ENCODE data around the gene APCDD1.
"Not testable (repeated sequence)": the region's sequence is repeated elsewhere in the genome, so short reads cannot be mapped to it uniquely, and the experiment has no call there.

The APCDD1 gene

GRCh38 chr18:10459587-10459986 lies 5.2 kb downstream of the APCDD1 start:
- TF ChIP-seq CTCF (IDR thresholded peaks at IDR 0.05; ENCODE audit: control insufficient read depth, insufficient read depth, low read depth, low read length, missing control alignments), result no peak
- H3K4me3 ChIP-seq (ENCODE audit: control insufficient read depth, low read depth, low read length), result no peak overlapping the region
- no peak for DNase-seq (ENCODE audit: low read depth)

- H3K4me3 ChIP-seq (ENCODE audit: control insufficient read depth, low read depth, low read length), result no peak overlapping the region
- no peak for TF ChIP-seq CTCF (IDR thresholded peaks at IDR 0.05; ENCODE audit: control insufficient read depth, insufficient read depth, low read depth, low read length, missing control alignments)
These were observed 6.1 kb downstream of the APCDD1 start for GRCh38 chr18:10460414-10461018.

GRCh38 chr18:10461989-10462388 lies 7.6 kb downstream of the APCDD1 start:
- DNase-seq (ENCODE audit: low read depth), result no peak
- no peak for TF ChIP-seq CTCF (IDR thresholded peaks at IDR 0.05; ENCODE audit: control insufficient read depth, insufficient read depth, low read depth, low read length, missing control alignments)
- H3K4me3 ChIP-seq (ENCODE audit: control insufficient read depth, low read depth, low read length), result no peak overlapping the region

More at GRCh38 chr18:10460414-10461018, 6.1 kb downstream of the APCDD1 start:
- no peak for DNase-seq (ENCODE audit: low read depth)

- DNase-seq (ENCODE audit: low read depth), result no peak
- no peak for TF ChIP-seq CTCF (IDR thresholded peaks at IDR 0.05; ENCODE audit: control insufficient read depth, insufficient read depth, low read depth, low read length, missing control alignments)
- no peak overlapping the region for H3K4me3 ChIP-seq (ENCODE audit: control insufficient read depth, low read depth, low read length)
These were observed 8.2 kb downstream of the APCDD1 start for GRCh38 chr18:10462597-10462996.

GRCh38 chr18:10463096-10463495 lies 8.7 kb downstream of the APCDD1 start:
- no peak for DNase-seq (ENCODE audit: low read depth)
- H3K4me3 ChIP-seq (ENCODE audit: control insufficient read depth, low read depth, low read length), result no peak overlapping the region
- TF ChIP-seq CTCF (IDR thresholded peaks at IDR 0.05; ENCODE audit: control insufficient read depth, insufficient read depth, low read depth, low read length, missing control alignments), result no peak

- no peak overlapping the region for H3K4me3 ChIP-seq (ENCODE audit: control insufficient read depth, low read depth, low read length)
- no peak for DNase-seq (ENCODE audit: low read depth)
- no peak for TF ChIP-seq CTCF (IDR thresholded peaks at IDR 0.05; ENCODE audit: control insufficient read depth, insufficient read depth, low read depth, low read length, missing control alignments)
These were observed 9.3 kb downstream of the APCDD1 start for GRCh38 chr18:10463741-10464140.

- not testable (repeated sequence) for H3K4me3 ChIP-seq (ENCODE audit: control insufficient read depth, low read depth, low read length); DNase-seq (ENCODE audit: low read depth)
These were observed 9.8 kb downstream of the APCDD1 start for GRCh38 chr18:10464161-10464648.
